Measurements from ENCODE around the gene TM4SF20.

DNA sequence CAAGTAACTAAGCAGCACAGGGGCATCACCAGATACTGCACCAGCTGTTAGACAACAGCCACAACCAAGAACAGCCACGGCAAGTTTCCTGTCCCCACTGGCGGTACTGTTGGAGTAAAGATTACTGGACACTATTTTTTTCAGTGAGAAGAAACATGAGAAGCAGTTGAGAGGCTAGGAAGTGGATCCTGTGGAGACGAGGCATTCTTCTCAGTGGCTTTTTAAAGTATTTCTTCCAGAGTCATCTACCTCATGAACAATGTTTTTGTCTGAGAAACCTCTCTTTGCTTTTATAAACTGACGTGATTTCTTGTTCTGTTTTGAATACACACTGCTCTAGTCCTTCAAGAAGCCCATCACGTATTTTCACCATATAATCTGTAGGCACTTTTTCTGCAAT lies 18.8 kb downstream of the TM4SF20 start:
- TF ChIP-seq, protein P1, sequence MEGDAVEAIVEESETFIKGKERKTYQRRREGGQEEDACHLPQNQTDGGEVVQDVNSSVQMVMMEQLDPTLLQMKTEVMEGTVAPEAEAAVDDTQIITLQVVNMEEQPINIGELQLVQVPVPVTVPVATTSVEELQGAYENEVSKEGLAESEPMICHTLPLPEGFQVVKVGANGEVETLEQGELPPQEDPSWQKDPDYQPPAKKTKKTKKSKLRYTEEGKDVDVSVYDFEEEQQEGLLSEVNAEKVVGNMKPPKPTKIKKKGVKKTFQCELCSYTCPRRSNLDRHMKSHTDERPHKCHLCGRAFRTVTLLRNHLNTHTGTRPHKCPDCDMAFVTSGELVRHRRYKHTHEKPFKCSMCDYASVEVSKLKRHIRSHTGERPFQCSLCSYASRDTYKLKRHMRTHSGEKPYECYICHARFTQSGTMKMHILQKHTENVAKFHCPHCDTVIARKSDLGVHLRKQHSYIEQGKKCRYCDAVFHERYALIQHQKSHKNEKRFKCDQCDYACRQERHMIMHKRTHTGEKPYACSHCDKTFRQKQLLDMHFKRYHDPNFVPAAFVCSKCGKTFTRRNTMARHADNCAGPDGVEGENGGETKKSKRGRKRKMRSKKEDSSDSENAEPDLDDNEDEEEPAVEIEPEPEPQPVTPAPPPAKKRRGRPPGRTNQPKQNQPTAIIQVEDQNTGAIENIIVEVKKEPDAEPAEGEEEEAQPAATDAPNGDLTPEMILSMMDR (IDR thresholded peaks at IDR 0.05; ENCODE audit: insufficient read depth, low read length) = no peak
- no peak for TF ChIP-seq SPI1 (IDR thresholded peaks at IDR 0.05; ENCODE audit: borderline replicate concordance, low read depth)
